GM12878 (cell line): ENCODE data around the gene CERK. TPM values are rescaled to one million over a fixed set of nuclear protein-coding genes. Genes with fewer than 3 reads are reported as not detected.

Source experiments
- ATAC-seq: fragments of 200-7000 bp; cut with Tn5 transposase; 3 replicates; pipeline ENCODE4 v1.9.1; 2020; ENCODE audit warnings: mild to moderate bottlenecking, moderate library complexity
- BruUV-seq: library from RNA; stranded (reverse); fragments of 400-500 nt; replicated peaks from 2 replicates; lab custom pipeline; 2021; lab: Mats Ljungman, UMichigan
- CTCF ChIA-PET: fragments of 300-600 bp; sonication (Branson Sonifier 250); formaldehyde crosslinking; extraction: SDS; loops from one replicate; lab custom pipeline; 2021; ENCODE audit warnings: inconsistent platforms; lab: Yijun Ruan, JAX
- POLR2A ChIA-PET: fragments of 350-600 bp; formaldehyde crosslinking; extraction: SDS; loops from one replicate; lab custom pipeline; 2021; ENCODE audit warnings: inconsistent platforms; lab: Charles Lee
- RAD21 ChIA-PET: fragments of 300-600 bp; sonication (Branson Sonifier 250); formaldehyde crosslinking; loops from one replicate; lab custom pipeline; 2023; ENCODE audit warnings: antibody characterized with exemption; ENCODE audit not compliant: unreplicated experiment; lab: Charles Lee
- SMC1A ChIA-PET: fragments of 300-600 bp; sonication (Branson Sonifier 250); formaldehyde crosslinking; loops from one replicate; lab custom pipeline; 2023; ENCODE audit not compliant: unreplicated experiment, uncharacterized antibody; lab: Charles Lee
- DNase-seq: peaks from one replicate; pipeline ENCODE4 v3.0.0-alpha.2; 2011; ENCODE audit warnings: low read depth, low spot score
- FAIRE-seq: peaks from 3 replicates; lab custom pipeline; 2011; peaks lifted over from hg19 to GRCh38; lab: Jason Lieb, UNC
- H2AFZ ChIP-seq: 2 replicates; pipeline ENCODE4 v1.6.0; 2011; ENCODE audit warnings: low read depth, low read length, control low read depth; ENCODE audit not compliant: control insufficient read depth
- H3K27ac ChIP-seq: 2 replicates; pipeline ENCODE4 v1.5.1; 2011; ENCODE audit warnings: control low read depth; ENCODE audit not compliant: control insufficient read depth, insufficient read depth
- H3K27me3 ChIP-seq, 2 experiments: replicated peaks in 1 of 2; 2 replicates each; pipeline versions ENCODE4 v1.6.0 to v1.6.1; 2011; ENCODE audit warnings: low read length in 1 of 2; ENCODE audit not compliant: control insufficient read depth in 2 of 2, insufficient read depth in 2 of 2
- H3K36me3 ChIP-seq, 2 experiments: 2 replicates each; pipeline ENCODE4 v1.5.1; 2011; ENCODE audit warnings: low read length in 1 of 2; ENCODE audit not compliant: control insufficient read depth in 2 of 2, insufficient read depth in 2 of 2
- H3K4me1 ChIP-seq: 2 replicates; pipeline ENCODE4 v1.6.1; 2011; ENCODE audit warnings: mild to moderate bottlenecking, low read length, moderate library complexity, mixed read lengths; ENCODE audit not compliant: control insufficient read depth, insufficient read depth
- H3K4me2 ChIP-seq: 2 replicates; pipeline ENCODE4 v1.6.0; 2011; ENCODE audit warnings: control low read depth; ENCODE audit not compliant: control insufficient read depth, insufficient read depth
- H3K4me3 ChIP-seq: fragments of 200-600 bp; sonication (generic); 2 replicates; pipeline ENCODE4 v1.5.1; 2016
- H3K79me2 ChIP-seq: 2 replicates; pipeline ENCODE4 v1.6.0; 2011; ENCODE audit warnings: low read length; ENCODE audit not compliant: control insufficient read depth, insufficient read depth
- H3K9ac ChIP-seq: 2 replicates; pipeline ENCODE4 v1.8.0; 2011; ENCODE audit warnings: low read length, control low read depth, mixed read lengths; ENCODE audit not compliant: control insufficient read depth, insufficient read depth
- H3K9me3 ChIP-seq: replicated peaks from 3 replicates; pipeline ENCODE4 v1.5.1; 2011; ENCODE audit warnings: mild to moderate bottlenecking, low read length; ENCODE audit not compliant: control insufficient read depth, insufficient read depth
- H4K20me1 ChIP-seq: 2 replicates; pipeline ENCODE4 v1.6.0; 2011; ENCODE audit not compliant: control insufficient read depth, insufficient read depth
- ATF2 ChIP-seq: IDR thresholded peaks from 2 replicates; pipeline ENCODE4 v1.6.1; 2012; ENCODE audit warnings: low read length, inconsistent platforms
- BMI1 ChIP-seq: fragments of 450-650 bp; IDR thresholded peaks from 2 replicates; pipeline ENCODE4 v1.6.1; 2016; ENCODE audit warnings: mild to moderate bottlenecking, moderate library complexity, borderline replicate concordance
- CEBPB ChIP-seq, 2 experiments: fragments of 150-350 bp in 1 of 2; IDR thresholded peaks; 2 replicates each; pipeline ENCODE4 v1.6.1; 2012 to 2014; ENCODE audit warnings: low read depth in 2 of 2, low read length in 2 of 2, borderline replicate concordance in 1 of 2, inconsistent platforms in 1 of 2
- CEBPZ ChIP-seq: fragments of 150-350 bp; IDR thresholded peaks from 2 replicates; pipeline ENCODE4 v1.6.1; 2016; ENCODE audit warnings: low read depth, low read length
- CREB1 ChIP-seq: IDR thresholded peaks from 2 replicates; pipeline ENCODE4 v1.6.1; 2012; ENCODE audit warnings: low read depth, mild to moderate bottlenecking, inconsistent platforms
- KAT2A ChIP-seq: conservative IDR thresholded peaks from 2 replicates; pipeline ENCODE4 v1.6.1; 2011; ENCODE audit warnings: low read depth, low read length; ENCODE audit not compliant: control insufficient read depth
- POLR2AphosphoS5 ChIP-seq: IDR thresholded peaks from 2 replicates; pipeline ENCODE4 v1.6.1; 2011; ENCODE audit warnings: mild to moderate bottlenecking, low read length, inconsistent platforms
- RUNX3 ChIP-seq: IDR thresholded peaks from 2 replicates; pipeline ENCODE4 v1.6.1; 2012; ENCODE audit warnings: low read length, inconsistent platforms
- SMAD5 ChIP-seq: IDR thresholded peaks from 2 replicates; pipeline ENCODE4 v1.6.1; 2016; ENCODE audit warnings: antibody characterized with exemption, low read depth
- SRF ChIP-seq, 2 experiments: IDR thresholded peaks; 2 replicates each; pipeline ENCODE4 v1.6.1; 2011; ENCODE audit warnings: low read depth in 2 of 2, low read length in 2 of 2, mild to moderate bottlenecking in 1 of 2, moderate library complexity in 1 of 2
- WRNIP1 ChIP-seq: IDR thresholded peaks from 2 replicates; pipeline ENCODE4 v1.6.1; 2011; ENCODE audit warnings: low read depth, low read length, improper control_type of control experiment, borderline replicate concordance
- ZNF207 ChIP-seq: fragments of 450-650 bp; IDR thresholded peaks from 2 replicates; pipeline ENCODE4 v1.6.1; 2014; ENCODE audit warnings: antibody characterized with exemption, mild to moderate bottlenecking, borderline replicate concordance
- WGBS: methylation state at CpG from one replicate; pipeline ENCODE4 v1.1.6; 2016; ENCODE audit warnings: low lambda C conversion rate; ENCODE audit not compliant: insufficient replicate concordance, insufficient coverage; ENCODE audit errors: missing lambda C conversion rate; 5-methylcytosine and 5-hydroxymethylcytosine counted together
- in situ Hi-C: fragments of 300-500 bp; cut with MboI; formaldehyde crosslinking; loops from 9 replicates; pipeline ENCODE4 v1.14.3; 2018; ENCODE audit warnings: mixed read lengths
- intact Hi-C: fragments of 100-400 bp; cut with micrococcal nuclease; formaldehyde crosslinking; loops from one replicate; pipeline ENCODE4 v1.14.2; 2022; ENCODE audit not compliant: unreplicated experiment
- polyA plus RNA-seq, 11 experiments: library from polyadenylated mRNA; depleted of rRNA in 4 of 11; unstranded in 6 of 11; stranded (reverse) in 5 of 11; fragments of >200 nt; fragmentation: Nextera tagmentation in 4 of 11; fragmentation: Illumina TruSeq in 1 of 11; extraction: Ambion mirVana in 4 of 11; extraction: Trizol in 1 of 11; gene quantifications; 1 replicate in 1 of 11; 2 replicates in 10 of 11; pipeline versions ENCODE4 v1.2.1 to v1.2.3, GENCODE V29; 2011 to 2016; ENCODE audit warnings: inconsistent platforms in 2 of 11, missing spikeins in 2 of 11, low read depth in 1 of 11
- total RNA-seq, 4 experiments: library from RNA; depleted of rRNA in 3 of 4; stranded (reverse); fragments of >200 nt in 3 of 4; fragmentation: Illumina TruSeq in 1 of 4; extraction: Trizol in 1 of 4; gene quantifications; 2 replicates each; pipeline versions ENCODE4 v1.2.1 to v1.2.3, GENCODE V29; 2013 to 2021
- TF ChIP-seq, protein P1 (sequence below): fragments of 450-650 bp; IDR thresholded peaks from 2 replicates; pipeline ENCODE4 v1.6.1; 2017; ENCODE audit warnings: mild to moderate bottlenecking, low read depth, inconsistent platforms; ENCODE audit not compliant: poor library complexity, severe bottlenecking
- TF ChIP-seq, protein P2 (sequence below): fragments of 450-650 bp; formaldehyde crosslinking; IDR thresholded peaks from 2 replicates; pipeline ENCODE4 v1.4.0; 2020; ENCODE audit warnings: mild to moderate bottlenecking, moderate library complexity

The CERK gene
- total and polyA plus RNA-seq, 10 of the 15 experiments (the other 5 are each of a cell fraction or from before 2014, with no cell fraction given), result 4.0 to 41.1 (median 30.2) TPM

- intact Hi-C loops (no loop called here), in situ Hi-C loops (no loop called here)
- TF ChIP-seq, protein P1, sequence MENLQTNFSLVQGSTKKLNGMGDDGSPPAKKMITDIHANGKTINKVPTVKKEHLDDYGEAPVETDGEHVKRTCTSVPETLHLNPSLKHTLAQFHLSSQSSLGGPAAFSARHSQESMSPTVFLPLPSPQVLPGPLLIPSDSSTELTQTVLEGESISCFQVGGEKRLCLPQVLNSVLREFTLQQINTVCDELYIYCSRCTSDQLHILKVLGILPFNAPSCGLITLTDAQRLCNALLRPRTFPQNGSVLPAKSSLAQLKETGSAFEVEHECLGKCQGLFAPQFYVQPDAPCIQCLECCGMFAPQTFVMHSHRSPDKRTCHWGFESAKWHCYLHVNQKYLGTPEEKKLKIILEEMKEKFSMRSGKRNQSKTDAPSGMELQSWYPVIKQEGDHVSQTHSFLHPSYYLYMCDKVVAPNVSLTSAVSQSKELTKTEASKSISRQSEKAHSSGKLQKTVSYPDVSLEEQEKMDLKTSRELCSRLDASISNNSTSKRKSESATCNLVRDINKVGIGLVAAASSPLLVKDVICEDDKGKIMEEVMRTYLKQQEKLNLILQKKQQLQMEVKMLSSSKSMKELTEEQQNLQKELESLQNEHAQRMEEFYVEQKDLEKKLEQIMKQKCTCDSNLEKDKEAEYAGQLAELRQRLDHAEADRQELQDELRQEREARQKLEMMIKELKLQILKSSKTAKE, result no peak
- TF ChIP-seq ZNF207 (no peak), CEBPB (IDR thresholded peaks at IDR 0.05; ENCODE audit: borderline replicate concordance in 1 of 2, low read depth in 2 of 2, low read length in 2 of 2) (no peak), RUNX3 (no peak), SRF (IDR thresholded peaks at IDR 0.05; ENCODE audit: low read depth in 2 of 2, low read length in 2 of 2) (no peak), CEBPZ (no peak), WRNIP1 (no peak), KAT2A (no peak), ATF2 (no peak), BMI1 (no peak), SMAD5 (no peak), POLR2AphosphoS5 (no peak), CREB1 (no peak)
- TF ChIP-seq, protein P2, sequence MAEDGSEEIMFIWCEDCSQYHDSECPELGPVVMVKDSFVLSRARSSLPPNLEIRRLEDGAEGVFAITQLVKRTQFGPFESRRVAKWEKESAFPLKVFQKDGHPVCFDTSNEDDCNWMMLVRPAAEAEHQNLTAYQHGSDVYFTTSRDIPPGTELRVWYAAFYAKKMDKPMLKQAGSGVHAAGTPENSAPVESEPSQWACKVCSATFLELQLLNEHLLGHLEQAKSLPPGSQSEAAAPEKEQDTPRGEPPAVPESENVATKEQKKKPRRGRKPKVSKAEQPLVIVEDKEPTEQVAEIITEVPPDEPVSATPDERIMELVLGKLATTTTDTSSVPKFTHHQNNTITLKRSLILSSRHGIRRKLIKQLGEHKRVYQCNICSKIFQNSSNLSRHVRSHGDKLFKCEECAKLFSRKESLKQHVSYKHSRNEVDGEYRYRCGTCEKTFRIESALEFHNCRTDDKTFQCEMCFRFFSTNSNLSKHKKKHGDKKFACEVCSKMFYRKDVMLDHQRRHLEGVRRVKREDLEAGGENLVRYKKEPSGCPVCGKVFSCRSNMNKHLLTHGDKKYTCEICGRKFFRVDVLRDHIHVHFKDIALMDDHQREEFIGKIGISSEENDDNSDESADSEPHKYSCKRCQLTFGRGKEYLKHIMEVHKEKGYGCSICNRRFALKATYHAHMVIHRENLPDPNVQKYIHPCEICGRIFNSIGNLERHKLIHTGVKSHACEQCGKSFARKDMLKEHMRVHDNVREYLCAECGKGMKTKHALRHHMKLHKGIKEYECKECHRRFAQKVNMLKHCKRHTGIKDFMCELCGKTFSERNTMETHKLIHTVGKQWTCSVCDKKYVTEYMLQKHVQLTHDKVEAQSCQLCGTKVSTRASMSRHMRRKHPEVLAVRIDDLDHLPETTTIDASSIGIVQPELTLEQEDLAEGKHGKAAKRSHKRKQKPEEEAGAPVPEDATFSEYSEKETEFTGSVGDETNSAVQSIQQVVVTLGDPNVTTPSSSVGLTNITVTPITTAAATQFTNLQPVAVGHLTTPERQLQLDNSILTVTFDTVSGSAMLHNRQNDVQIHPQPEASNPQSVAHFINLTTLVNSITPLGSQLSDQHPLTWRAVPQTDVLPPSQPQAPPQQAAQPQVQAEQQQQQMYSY (CRISPR knock-in tag), result no peak
- SMC1A ChIA-PET, result no interaction called here
- Histone ChIP-seq H3K27ac (no peak overlapping the region), H3K36me3 (peaks cover 20 to 28% of the 10 kb centered on the region in 2 experiments), H4K20me1 (no peaks in the 10 kb centered on the region), H3K27me3 (no peaks in the 10 kb centered on the region), H2AFZ (no peak overlapping the region), H3K9ac (no peak overlapping the region), H3K9me3 (no peaks in the 10 kb centered on the region), H3K4me2 (no peak overlapping the region), H3K4me1 (no peaks in the 10 kb centered on the region), H3K79me2 (no peaks in the 10 kb centered on the region), H3K4me3 (no peak overlapping the region)
- 97% methylated on average over 17 of the region's 17 CpGs for WGBS
- BruUV-seq, result no TSS peak
- FAIRE-seq, result no peak
- RAD21 ChIA-PET, result no interaction called here
- ATAC-seq, result no peak
- CTCF ChIA-PET, result no interaction called here
- no peak for DNase-seq
- POLR2A ChIA-PET, result no interaction called here
Observed at GRCh38 chr22:46708766-46709330, 29.2 kb downstream of the CERK start.
